ENCODE results near the gene NCOA3.

NCOA3 gene

GRCh38 chr20:47606983-47607613 is 105.4 kb downstream of the NCOA3 start:
- Histone ChIP-seq H3K27me3 (no peaks in the 10 kb centered on the region), H3K4me1 (peaks cover 66% of the 10 kb centered on the region), H3K4me3 (no peak overlapping the region), H3K9ac (no peak overlapping the region), H3K36me3 (peaks cover 15% of the 10 kb centered on the region), H3K27ac (no peak overlapping the region), H3K9me3 (0 out of 2 replicates have a peak, but pooled peaks cover 10% of the 10 kb centered on the region), H4K20me1 (no peaks in the 10 kb centered on the region), H3K4me2 (peak overlapping the region; percentile 12; the same call in 1 of the 2 replicates)
- TF ChIP-seq Cebpa-rat (IDR thresholded peaks at IDR 0.05): no peak

DNA sequence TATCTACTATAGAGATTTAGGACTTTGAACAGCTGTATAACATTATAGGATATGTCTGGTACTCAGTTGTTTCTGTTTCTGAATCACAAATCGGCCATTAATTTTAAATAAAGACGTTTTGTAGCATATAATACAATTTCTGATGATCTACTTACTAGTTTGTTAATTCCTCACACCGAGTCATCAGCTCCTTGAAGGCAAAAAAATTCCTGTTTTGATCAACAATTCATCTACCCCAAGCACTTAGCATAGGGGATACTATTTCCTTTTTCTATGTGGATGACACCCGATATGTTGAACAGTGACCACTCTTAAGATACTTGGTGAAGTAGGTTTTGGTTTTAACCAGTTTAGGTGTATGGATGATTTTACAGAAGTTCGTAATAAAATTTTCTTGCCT is 107.3 kb downstream of the NCOA3 start:
- Histone ChIP-seq H3K27me3 (no peaks in the 10 kb centered on the region), H3K4me3 (no peak overlapping the region), H3K4me2 (no peak overlapping the region), H3K9me3 (0 out of 2 replicates have a peak, but pooled peaks cover 10% of the 10 kb centered on the region), H4K20me1 (no peaks in the 10 kb centered on the region), H3K9ac (no peak overlapping the region), H3K4me1 (peaks cover 54% of the 10 kb centered on the region), H3K36me3 (peaks cover 15% of the 10 kb centered on the region), H3K27ac (no peak overlapping the region)
- no peak for TF ChIP-seq Cebpa-rat (IDR thresholded peaks at IDR 0.05)

- Histone ChIP-seq H3K4me3 (no peak overlapping the region), H3K4me1 (peaks cover 40% of the 10 kb centered on the region)
- TF ChIP-seq Cebpa-rat (IDR thresholded peaks at IDR 0.05): no peak
Measured at GRCh38 chr20:47610247-47610944, 108.7 kb downstream of the NCOA3 start.

GRCh38 chr20:47610945-47611250 is 109.2 kb downstream of the NCOA3 start:
- no peak overlapping the region for H3K27ac ChIP-seq
- TF ChIP-seq Cebpa-rat (IDR thresholded peaks at IDR 0.05): no peak
- H4K20me1 ChIP-seq: no peaks in the 10 kb centered on the region
- no peak overlapping the region for H3K9ac ChIP-seq
- H3K27me3 ChIP-seq: no peaks in the 10 kb centered on the region
- peaks cover 35% of the 10 kb centered on the region for H3K4me1 ChIP-seq
- 0 out of 2 replicates have a peak, but pooled peaks cover 7% of the 10 kb centered on the region for H3K9me3 ChIP-seq
- no peak overlapping the region for H3K4me3 ChIP-seq
- peaks cover 14% of the 10 kb centered on the region for H3K36me3 ChIP-seq
- peak overlapping the region; percentile 49 for H3K4me2 ChIP-seq

More at GRCh38 chr20:47610247-47610944, 108.7 kb downstream of the NCOA3 start:
- H3K9me3 ChIP-seq: 0 out of 2 replicates have a peak, but pooled peaks cover 10% of the 10 kb centered on the region
- H3K4me2 ChIP-seq: peak overlapping the region; percentile 49
- peaks cover 15% of the 10 kb centered on the region for H3K36me3 ChIP-seq
- H3K27me3 ChIP-seq: no peaks in the 10 kb centered on the region
- H3K27ac ChIP-seq: 0 out of 2 replicates have a peak overlapping the region, but pooled peaks have one; percentile 12
- H4K20me1 ChIP-seq: no peaks in the 10 kb centered on the region
- H3K9ac ChIP-seq: no peak overlapping the region

- no peaks in the 10 kb centered on the region for H3K27me3 ChIP-seq
- no peak overlapping the region for H3K4me3 ChIP-seq
- H3K4me2 ChIP-seq: no peak overlapping the region
- no peak for TF ChIP-seq Cebpa-rat (IDR thresholded peaks at IDR 0.05)
- H3K27ac ChIP-seq: no peak overlapping the region
- no peak overlapping the region for H3K9ac ChIP-seq
- no peaks in the 10 kb centered on the region for H4K20me1 ChIP-seq
- H3K9me3 ChIP-seq: no peaks in the 10 kb centered on the region
- peaks cover 29% of the 10 kb centered on the region for H3K4me1 ChIP-seq
- peaks cover 6% of the 10 kb centered on the region for H3K36me3 ChIP-seq
Measured at GRCh38 chr20:47611785-47612184, 110.1 kb downstream of the NCOA3 start.

DNA sequence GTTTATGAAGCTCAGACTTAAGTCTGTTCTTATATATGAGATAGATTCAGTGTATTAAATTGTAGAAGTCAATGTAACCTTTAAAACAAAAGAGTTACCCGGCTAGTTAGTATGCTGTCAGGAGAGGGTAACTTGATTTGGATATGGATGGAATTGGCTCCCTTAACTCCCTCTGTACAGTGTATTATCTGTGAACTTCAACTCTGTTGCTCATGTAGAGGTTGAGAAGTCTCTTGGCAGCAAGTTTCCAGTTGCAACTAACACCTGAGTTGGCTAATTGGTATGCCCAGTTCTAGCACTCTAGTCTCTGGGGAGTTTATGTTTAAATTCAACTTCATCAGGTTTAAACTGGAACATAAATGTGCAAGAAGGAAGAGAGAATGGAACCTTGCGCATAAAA is 111.0 kb downstream of the NCOA3 start:
- Histone ChIP-seq H3K4me2 (no peak overlapping the region), H3K36me3 (peaks cover 6% of the 10 kb centered on the region; the same call in 1 of the 2 replicates), H3K4me3 (no peak overlapping the region), H4K20me1 (no peaks in the 10 kb centered on the region; the same call in 1 of the 2 replicates), H3K27me3 (no peaks in the 10 kb centered on the region), H3K9me3 (no peaks in the 10 kb centered on the region), H3K4me1 (peaks cover 26% of the 10 kb centered on the region), H3K27ac (no peak overlapping the region), H3K9ac (no peak overlapping the region)
- no peak for TF ChIP-seq Cebpa-rat (IDR thresholded peaks at IDR 0.05)

GRCh38 chr20:47614703-47615309 is 113.1 kb downstream of the NCOA3 start:
- Histone ChIP-seq H3K27ac (no peak overlapping the region), H3K27me3 (no peaks in the 10 kb centered on the region), H3K9ac (no peak overlapping the region), H3K36me3 (no peaks in the 10 kb centered on the region), H3K9me3 (no peaks in the 10 kb centered on the region), H4K20me1 (no peaks in the 10 kb centered on the region; the same call in 1 of the 2 replicates), H3K4me1 (peaks cover 25% of the 10 kb centered on the region), H3K4me3 (no peak overlapping the region), H3K4me2 (no peak overlapping the region)
- no peak for TF ChIP-seq Cebpa-rat (IDR thresholded peaks at IDR 0.05)

- Histone ChIP-seq H3K4me1 (peaks cover 17% of the 10 kb centered on the region), H3K27ac (no peak overlapping the region), H3K27me3 (no peaks in the 10 kb centered on the region), H3K4me2 (no peak overlapping the region), H3K36me3 (peaks cover 14% of the 10 kb centered on the region), H3K9ac (no peak overlapping the region), H3K9me3 (no peaks in the 10 kb centered on the region), H3K4me3 (no peak overlapping the region), H4K20me1 (peaks cover 18% of the 10 kb centered on the region)
- no peak for TF ChIP-seq Cebpa-rat (IDR thresholded peaks at IDR 0.05)
Measured at GRCh38 chr20:47618479-47618878, 116.8 kb downstream of the NCOA3 start.

DNA sequence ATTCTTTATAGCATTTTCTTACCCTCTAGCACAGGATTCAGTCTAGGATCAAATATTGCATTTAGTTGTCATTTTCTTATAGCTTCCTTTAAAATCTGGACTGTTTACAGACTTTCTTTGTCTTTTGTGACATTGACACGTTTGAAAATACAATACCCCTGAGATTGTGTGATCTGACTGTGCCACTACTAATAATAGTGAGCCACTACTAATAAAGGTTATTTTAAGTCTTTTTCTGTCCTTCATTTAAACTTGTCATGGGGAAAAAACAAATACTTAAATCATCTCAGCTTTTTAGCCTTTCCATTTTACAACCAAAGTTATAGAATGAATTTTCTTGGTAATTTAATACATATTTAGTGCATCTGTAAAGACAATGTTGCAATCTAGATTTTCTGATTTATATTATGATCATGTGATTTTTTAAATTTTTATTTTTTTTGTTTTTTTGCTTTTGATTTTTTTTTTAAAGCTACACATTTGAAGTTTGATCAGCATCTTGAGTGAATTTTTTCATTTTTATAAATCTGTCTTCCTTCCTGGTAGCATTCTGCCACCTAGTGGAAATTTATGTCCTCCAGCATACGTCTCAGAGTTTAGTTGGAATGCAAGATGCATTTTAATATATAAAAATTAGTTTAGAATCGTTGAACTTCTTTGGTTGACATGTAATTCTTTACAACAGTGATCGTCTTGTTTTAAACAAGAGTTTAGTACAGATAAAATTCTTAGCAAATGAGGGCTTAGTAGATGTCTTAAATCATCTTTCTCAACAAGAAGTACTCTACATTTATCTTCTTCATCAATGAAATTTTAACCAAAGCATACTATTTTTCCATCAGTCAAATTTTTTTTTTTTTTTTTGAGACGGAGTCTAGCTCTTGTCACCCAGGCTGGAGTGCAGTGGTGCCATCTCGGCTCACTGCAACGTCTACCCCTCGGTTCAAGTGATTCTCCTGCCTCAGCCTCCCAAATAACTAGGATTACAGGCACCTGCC is 119.4 kb downstream of the NCOA3 start:
- Histone ChIP-seq H3K27me3 (no peaks in the 10 kb centered on the region), H3K36me3 (peaks cover 41% of the 10 kb centered on the region), H3K4me2 (peak overlapping the region; percentile 7; the same call in 1 of the 2 replicates), H4K20me1 (peaks cover 18% of the 10 kb centered on the region), H3K9me3 (no peaks in the 10 kb centered on the region), H3K9ac (no peak overlapping the region), H3K4me3 (no peak overlapping the region), H3K27ac (no peak overlapping the region), H3K4me1 (peaks cover 17% of the 10 kb centered on the region)
- no peak for TF ChIP-seq Cebpa-rat (IDR thresholded peaks at IDR 0.05)
